NOMO-1 treated with dmso at 0.1 percent for 144 hours (cell line): ENCODE data around the gene LCORL.
"Not testable (repeated sequence)": the region's sequence is repeated elsewhere in the genome, so short reads cannot be mapped to it uniquely, and the experiment has no call there.

Source experiments
- DNase-seq: peaks from one replicate; lab custom pipeline; 2025; ENCODE audit not compliant: unreplicated experiment; lab: John Stamatoyannopoulos, UW

Gene LCORL

GRCh38 chr4:18021720-18022571, at the start of gene LCORL:
Gene LCORL (minus strand): TSS chr4:18021755. CDS start chr4:18021751, 4 bp downstream.
- peak; percentile 94 for DNase-seq

GRCh38 chr4:18069810-18070209, 48.3 kb upstream of the LCORL start:
- no peak for DNase-seq

GRCh38 chr4:18067031-18067430, 45.5 kb upstream of the LCORL start:
- no peak for DNase-seq

- no peak for DNase-seq
Measured at GRCh38 chr4:18063079-18063478, 41.5 kb upstream of the LCORL start.

- DNase-seq, result no peak
Measured at GRCh38 chr4:18057821-18058533, 36.4 kb upstream of the LCORL start.

- DNase-seq, result no peak
Measured at GRCh38 chr4:18056030-18056429, 34.5 kb upstream of the LCORL start.

GRCh38 chr4:18052158-18052557, 30.6 kb upstream of the LCORL start:
- no peak for DNase-seq

GRCh38 chr4:18051281-18051680, 29.7 kb upstream of the LCORL start:
- DNase-seq, result no peak

GRCh38 chr4:18050448-18050847, 28.9 kb upstream of the LCORL start:
- no peak for DNase-seq

GRCh38 chr4:18049446-18049845, 27.9 kb upstream of the LCORL start:
- DNase-seq, result no peak

GRCh38 chr4:18042754-18043153, 21.2 kb upstream of the LCORL start:
- DNase-seq, result no peak

GRCh38 chr4:18042012-18042411, 20.5 kb upstream of the LCORL start:
- DNase-seq, result no peak

GRCh38 chr4:18041114-18041513, 19.6 kb upstream of the LCORL start:
- no peak for DNase-seq

- no peak for DNase-seq
Measured at GRCh38 chr4:18039113-18039512, 17.6 kb upstream of the LCORL start.

- not testable (repeated sequence) for DNase-seq
Measured at GRCh38 chr4:18036369-18036768, 14.8 kb upstream of the LCORL start.

GRCh38 chr4:18034099-18034498, 12.5 kb upstream of the LCORL start:
- DNase-seq, result no peak

GRCh38 chr4:18033111-18034085, 11.8 kb upstream of the LCORL start:
- DNase-seq, result no peak

- DNase-seq, result peak; percentile 36
Measured at GRCh38 chr4:18025288-18025687, 3.7 kb upstream of the LCORL start.

GRCh38 chr4:18022572-18023050, 1.1 kb upstream of the LCORL start:
- no peak for DNase-seq

GRCh38 chr4:18021470-18021719, 160 bp downstream of the LCORL start:
- DNase-seq, result no peak
